Brain microvascular endothelial cell (primary cell): ENCODE data around the gene KCNQ5.
A peak's percentile ranks its signal among the peaks of the same experiment; 100 is the strongest.

ENCODE experiments used
- DNase-seq: peaks from one replicate; pipeline ENCODE4 v3.0.0-alpha.2; 2020
- H3K27ac ChIP-seq: fragments of 250-450 bp; sonication (Bioruptor Pico); 2 replicates; pipeline ENCODE4 v1.5.1; 2020; ENCODE audit warnings: mild to moderate bottlenecking, moderate library complexity
- H3K27me3 ChIP-seq: fragments of 250-450 bp; sonication (Bioruptor Pico); replicated peaks from 2 replicates; pipeline ENCODE4 v1.5.1; 2020; ENCODE audit warnings: mild to moderate bottlenecking
- H3K36me3 ChIP-seq: fragments of 250-450 bp; sonication (Bioruptor Pico); replicated peaks from 2 replicates; pipeline ENCODE4 v1.5.1; 2020; ENCODE audit warnings: mild to moderate bottlenecking
- H3K4me3 ChIP-seq: 2 replicates; pipeline ENCODE4 v1.5.1; 2011; ENCODE audit warnings: low read depth, mild to moderate bottlenecking, control low read depth, low read length, moderate library complexity
- in situ Hi-C: cut with HindIII; loops from 2 replicates; pipeline ENCODE4 v1.10.0; 2017; ENCODE audit warnings: low sequenced_read_pairs, low pct_ligation_motif_present
- TF ChIP-seq, protein P1 (sequence below): IDR thresholded peaks from 2 replicates; pipeline ENCODE4 v1.5.1; 2011; ENCODE audit warnings: low read depth, mild to moderate bottlenecking, moderate library complexity, low read length, control low read depth, inconsistent platforms; ENCODE audit errors: missing control alignments

KCNQ5 gene

DNA sequence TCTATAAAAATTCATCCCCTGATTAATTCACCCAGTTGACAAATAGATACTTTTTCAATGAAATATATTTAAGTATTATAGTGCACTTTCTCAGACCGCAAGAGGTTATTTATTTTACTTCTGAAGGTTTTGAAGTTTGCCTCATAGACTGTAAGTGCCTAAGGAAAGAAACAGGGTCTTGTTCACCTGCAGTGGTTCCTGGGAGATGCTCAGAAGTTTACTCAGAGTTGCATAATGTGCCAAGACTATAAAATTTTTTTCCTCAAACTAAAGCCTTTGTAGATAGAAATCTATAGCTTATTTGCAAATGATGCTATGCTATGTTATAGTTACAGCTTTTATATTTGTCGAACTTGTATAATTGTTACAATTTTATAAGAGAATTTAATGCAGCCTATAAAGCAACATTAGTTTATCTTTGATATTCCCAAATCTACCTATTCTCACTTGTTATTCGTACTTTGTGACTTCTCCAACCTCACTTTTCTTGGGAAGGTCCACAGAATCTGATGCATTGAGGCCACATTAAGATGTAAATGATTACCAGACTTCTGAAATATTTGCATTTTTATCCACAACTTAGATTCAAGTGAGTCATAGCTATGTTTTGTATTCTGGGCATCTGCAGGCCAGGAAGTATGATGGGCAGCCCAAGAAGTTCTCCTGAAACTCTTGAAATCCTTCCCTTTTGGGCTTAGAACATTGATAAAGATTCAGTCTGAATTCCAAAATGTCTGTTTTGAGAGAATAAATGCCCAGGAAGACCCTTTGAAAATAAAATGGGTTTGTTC is 35.7 kb downstream of the KCNQ5 start:
- in situ Hi-C loops: no loop called here
- H3K4me3 ChIP-seq: no peak overlapping the region
- H3K27ac ChIP-seq: no peak overlapping the region
- H3K27me3 ChIP-seq: no peaks in the 10 kb centered on the region
- H3K36me3 ChIP-seq: no peaks in the 10 kb centered on the region
- TF ChIP-seq, protein P1, sequence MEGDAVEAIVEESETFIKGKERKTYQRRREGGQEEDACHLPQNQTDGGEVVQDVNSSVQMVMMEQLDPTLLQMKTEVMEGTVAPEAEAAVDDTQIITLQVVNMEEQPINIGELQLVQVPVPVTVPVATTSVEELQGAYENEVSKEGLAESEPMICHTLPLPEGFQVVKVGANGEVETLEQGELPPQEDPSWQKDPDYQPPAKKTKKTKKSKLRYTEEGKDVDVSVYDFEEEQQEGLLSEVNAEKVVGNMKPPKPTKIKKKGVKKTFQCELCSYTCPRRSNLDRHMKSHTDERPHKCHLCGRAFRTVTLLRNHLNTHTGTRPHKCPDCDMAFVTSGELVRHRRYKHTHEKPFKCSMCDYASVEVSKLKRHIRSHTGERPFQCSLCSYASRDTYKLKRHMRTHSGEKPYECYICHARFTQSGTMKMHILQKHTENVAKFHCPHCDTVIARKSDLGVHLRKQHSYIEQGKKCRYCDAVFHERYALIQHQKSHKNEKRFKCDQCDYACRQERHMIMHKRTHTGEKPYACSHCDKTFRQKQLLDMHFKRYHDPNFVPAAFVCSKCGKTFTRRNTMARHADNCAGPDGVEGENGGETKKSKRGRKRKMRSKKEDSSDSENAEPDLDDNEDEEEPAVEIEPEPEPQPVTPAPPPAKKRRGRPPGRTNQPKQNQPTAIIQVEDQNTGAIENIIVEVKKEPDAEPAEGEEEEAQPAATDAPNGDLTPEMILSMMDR: no peak
- DNase-seq: peak; percentile 12

DNA sequence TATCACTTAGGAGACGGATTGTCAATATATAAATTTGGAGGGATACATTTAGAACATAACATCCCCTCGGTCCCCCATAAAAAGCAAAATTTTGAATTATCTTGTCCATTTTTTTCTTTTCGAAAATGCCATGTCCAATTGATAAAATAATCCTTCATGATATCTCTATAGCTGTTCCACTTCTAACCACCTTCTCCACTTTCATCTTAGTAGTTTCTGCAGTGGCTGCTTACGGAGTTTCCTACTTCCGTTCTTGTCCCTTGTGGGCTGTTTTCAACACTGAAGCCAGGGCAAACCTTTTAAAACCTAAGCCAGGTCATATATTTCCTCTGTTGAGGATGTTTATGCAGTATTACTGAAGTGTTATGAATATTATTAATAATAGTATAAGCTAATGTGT is 37.9 kb downstream of the KCNQ5 start:
- TF ChIP-seq, protein P1: no peak
- no peaks in the 10 kb centered on the region for H3K36me3 ChIP-seq
- no peak overlapping the region for H3K4me3 ChIP-seq
- H3K27ac ChIP-seq: no peak overlapping the region
- in situ Hi-C loops: no loop called here
- DNase-seq: no peak
- no peaks in the 10 kb centered on the region for H3K27me3 ChIP-seq

DNA sequence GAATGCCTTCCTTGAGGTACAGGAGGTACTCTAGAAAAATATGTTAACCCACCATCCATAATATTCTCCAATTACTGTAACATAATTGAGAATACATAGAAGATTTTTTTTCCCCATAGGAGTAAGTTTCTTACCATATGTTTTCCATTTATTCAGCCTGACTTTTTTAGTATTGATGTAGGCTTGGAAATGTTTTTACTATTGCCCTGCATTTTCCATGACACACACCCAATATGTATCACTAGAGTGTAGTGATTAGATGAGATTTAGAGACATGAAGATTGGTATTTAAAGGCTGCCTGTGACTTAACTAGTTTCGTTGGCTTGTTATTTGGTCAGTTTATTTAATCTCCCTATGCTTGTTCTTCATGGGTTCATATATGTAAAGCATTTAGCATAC is 39.5 kb downstream of the KCNQ5 start:
- TF ChIP-seq, protein P1: no peak
- H3K4me3 ChIP-seq: no peak overlapping the region
- H3K36me3 ChIP-seq: no peaks in the 10 kb centered on the region
- no peak overlapping the region for H3K27ac ChIP-seq
- in situ Hi-C loops: no loop called here
- H3K27me3 ChIP-seq: no peaks in the 10 kb centered on the region
- DNase-seq: no peak

DNA sequence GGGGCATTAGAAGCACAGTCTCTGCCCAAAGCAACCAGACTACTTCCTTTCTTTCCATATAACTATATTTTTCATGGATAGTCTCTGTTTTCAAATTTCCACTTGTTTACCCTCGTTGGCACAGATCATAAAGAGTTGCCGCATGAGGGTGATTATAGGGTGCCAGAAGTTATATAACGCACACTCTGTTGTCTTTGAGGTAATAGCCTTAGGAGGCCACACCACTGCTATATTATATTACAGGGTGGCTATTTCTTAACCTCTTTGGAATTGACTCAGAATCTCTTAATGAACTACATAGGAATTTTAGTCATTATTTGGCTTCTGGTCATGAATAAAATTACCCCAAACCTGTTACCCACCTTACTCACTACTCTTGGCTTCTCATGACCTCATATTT is 43.7 kb downstream of the KCNQ5 start:
- no peaks in the 10 kb centered on the region for H3K36me3 ChIP-seq
- no peaks in the 10 kb centered on the region for H3K27me3 ChIP-seq
- no peak overlapping the region for H3K4me3 ChIP-seq
- in situ Hi-C loops: no loop called here
- no peak overlapping the region for H3K27ac ChIP-seq
- no peak for DNase-seq
- TF ChIP-seq, protein P1: no peak

DNA sequence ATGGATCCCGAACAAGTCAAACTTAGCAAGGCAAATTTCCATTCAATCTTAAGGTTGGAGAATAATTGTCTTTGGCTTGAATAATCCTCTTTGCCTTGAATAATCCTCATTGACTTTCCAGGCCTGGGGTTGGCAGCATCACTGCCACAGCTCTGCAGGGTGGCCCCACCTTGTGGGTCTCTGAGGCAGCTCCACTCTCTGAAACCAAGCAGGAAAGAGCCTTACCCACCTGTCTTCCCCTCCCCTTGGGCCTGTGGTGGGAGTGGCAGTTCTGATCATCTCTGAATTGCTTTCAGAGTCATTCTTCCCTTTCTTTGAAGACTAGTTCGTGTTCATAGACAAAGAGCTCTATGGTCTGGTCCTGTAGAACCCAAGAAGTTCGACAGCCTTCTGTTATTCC is 47.5 kb downstream of the KCNQ5 start:
- no peaks in the 10 kb centered on the region for H3K36me3 ChIP-seq
- DNase-seq: no peak
- no peak overlapping the region for H3K27ac ChIP-seq
- no peak overlapping the region for H3K4me3 ChIP-seq
- H3K27me3 ChIP-seq: no peaks in the 10 kb centered on the region
- in situ Hi-C loops: no loop called here
- TF ChIP-seq, protein P1: no peak

DNA sequence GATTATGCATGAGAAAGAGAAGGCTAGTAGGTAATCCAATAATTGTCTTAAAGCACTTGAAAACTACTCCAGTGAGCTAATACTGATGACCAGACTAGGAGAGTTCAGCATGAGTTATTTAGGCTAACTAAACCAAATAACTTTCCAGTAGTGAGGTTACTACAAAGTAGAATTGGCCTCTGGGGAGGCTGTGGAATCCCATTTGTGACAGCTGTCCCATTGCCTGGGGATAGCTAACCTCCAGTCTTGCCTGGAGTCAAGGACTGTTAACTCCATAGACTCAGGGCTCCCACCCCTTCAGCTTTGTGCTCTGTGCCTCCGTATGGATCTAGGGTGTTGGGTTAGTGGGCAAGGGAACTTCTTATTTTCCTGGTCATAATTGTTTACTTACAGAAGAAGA is 51.0 kb downstream of the KCNQ5 start:
- Histone ChIP-seq H3K27ac (no peak overlapping the region), H3K36me3 (no peaks in the 10 kb centered on the region), H3K4me3 (no peak overlapping the region), H3K27me3 (no peaks in the 10 kb centered on the region)
- TF ChIP-seq, protein P1: no peak
- no peak for DNase-seq
- in situ Hi-C loops: no loop called here
